Lower leg skin (tissue), 4 donors: Measurements from ENCODE around the gene CDC7. TPM values are rescaled to one million over a fixed set of nuclear protein-coding genes. Genes with fewer than 3 reads are reported as not detected.

ENCODE experiments used
- DNase-seq, 2 donors: peaks; one replicate each; pipeline ENCODE4 v3.0.0-alpha.2; 2019; ENCODE audit warnings: low spot score in 2 of 2
- H3K4me3 ChIP-seq: fragments of 200-600 bp; sonication (generic); 2 replicates; pipeline ENCODE4 v1.5.1; 2017; ENCODE audit warnings: mild to moderate bottlenecking, low read depth; ENCODE audit not compliant: poor library complexity, severe bottlenecking
- CTCF ChIP-seq, 3 donors: fragments of 450-650 bp; IDR thresholded peaks; one replicate each; pipeline ENCODE4 v1.5.1; 2016; ENCODE audit warnings: antibody characterized with exemption in 3 of 3, mild to moderate bottlenecking in 3 of 3, moderate library complexity in 2 of 3
- POLR2A ChIP-seq, 2 donors: fragments of 450-650 bp; IDR thresholded peaks; one replicate each; pipeline ENCODE4 v1.6.1; 2016 to 2017; ENCODE audit warnings: antibody characterized with exemption in 2 of 2, mild to moderate bottlenecking in 1 of 2, moderate library complexity in 1 of 2
- WGBS, 2 donors: methylation state at CpG; one replicate each; pipeline ENCODE4 v1.1.5; 2018; 5-methylcytosine and 5-hydroxymethylcytosine counted together
- intact Hi-C: fragments of 100-400 bp; cut with DNase I; formaldehyde crosslinking; loops from one replicate; pipeline ENCODE4 v1.15.0; 2023; ENCODE audit warnings: low total_unique reads
- total RNA-seq, 4 donors: library from RNA; depleted of rRNA; stranded (reverse); fragments of >200 nt; gene quantifications; one replicate each; pipeline ENCODE4 v1.1.0, GENCODE V29; 2016

CDC7 gene
- total RNA-seq, 4 donors from 2014 or later = 0.80 to 1.1 (median 1.1) TPM

- DNase-seq = peak in 1 of 2 donors; percentile 53
- intact Hi-C loops = loop anchor here (10.0 kb wide), 1 partner anchor 351 kb away; the partner anchor contains the start of gene TGFBR3
- no peak overlapping the region for H3K4me3 ChIP-seq
- TF ChIP-seq CTCF (IDR thresholded peaks at IDR 0.05) (no peak), POLR2A (IDR thresholded peaks at IDR 0.05) (no peak)
- 93 to 94% methylated on average over 4 of the region's 4 CpGs for WGBS, 2 donors
These were observed 32.8 kb downstream of the CDC7 start for GRCh38 chr1:91533361-91534024.

DNA sequence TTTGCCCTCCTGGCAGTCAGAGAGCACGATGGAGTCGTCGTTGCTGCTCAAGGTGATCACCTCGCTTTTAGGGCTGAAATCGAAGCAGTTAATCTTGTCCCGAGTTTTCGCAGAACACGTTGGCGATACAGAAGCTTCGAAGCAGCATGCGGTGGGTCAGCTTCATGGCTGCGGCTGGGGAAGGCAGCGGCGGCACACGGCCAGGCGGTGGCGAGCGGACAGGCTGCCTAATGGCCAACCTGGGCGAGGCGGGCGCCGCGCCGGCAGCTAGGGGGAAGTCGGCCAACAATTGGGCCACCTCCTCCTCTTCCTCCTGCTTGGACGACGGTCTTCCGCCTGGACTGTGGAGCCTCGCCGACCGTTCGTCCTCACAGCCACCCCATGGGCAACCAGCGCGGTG lies 34.8 kb downstream of the CDC7 start:
- TF ChIP-seq CTCF (IDR thresholded peaks at IDR 0.05) (no peak), POLR2A (IDR thresholded peaks at IDR 0.05) (no peak)
- peak in 1 of 2 donors; percentile 72 for DNase-seq
- intact Hi-C loops = loop anchor here (10.0 kb wide), 1 partner anchor 349 kb away; the partner anchor contains the start of gene TGFBR3
- WGBS, 2 donors = 94 to 97% methylated on average over 34 of the region's 34 CpGs
- no peak overlapping the region for H3K4me3 ChIP-seq

GRCh38 chr1:91537281-91537986 lies 36.8 kb downstream of the CDC7 start:
- DNase-seq = peak; percentile 64 to 85
- H3K4me3 ChIP-seq = no peak overlapping the region
- TF ChIP-seq POLR2A (IDR thresholded peaks at IDR 0.05) (no peak), CTCF (IDR thresholded peaks at IDR 0.05) (no peak)
- intact Hi-C loops = loop anchor here (10.0 kb wide), 1 partner anchor 347 kb away; the partner anchor contains the start of gene TGFBR3

DNA sequence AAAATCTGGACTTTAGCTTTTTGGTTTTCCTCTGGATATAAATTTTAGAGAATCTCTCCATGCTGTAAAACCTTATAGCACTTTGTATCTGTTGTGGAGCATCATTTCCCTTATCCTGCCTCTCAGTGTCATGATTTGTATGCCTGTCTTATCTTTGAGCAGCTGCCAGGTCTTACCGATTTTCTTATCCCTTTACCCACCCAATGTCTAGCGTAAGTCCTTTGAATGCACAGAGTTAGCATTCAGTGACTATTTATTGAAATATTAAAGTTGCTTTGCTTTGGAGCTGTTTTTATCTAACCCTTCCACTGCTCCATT lies 37.3 kb downstream of the CDC7 start:
- WGBS, 2 donors = 51 to 67% methylated on average over 2 of the region's 2 CpGs
- DNase-seq = no peak
- no peak overlapping the region for H3K4me3 ChIP-seq
- no peak for TF ChIP-seq CTCF (IDR thresholded peaks at IDR 0.05)
- TF ChIP-seq POLR2A (IDR thresholded peaks at IDR 0.05) = no peak
- intact Hi-C loops = loop anchor here (10.0 kb wide), 1 partner anchor 347 kb away; the partner anchor contains the start of gene TGFBR3

- DNase-seq = no peak
- TF ChIP-seq POLR2A (IDR thresholded peaks at IDR 0.05) = no peak
- no peak for TF ChIP-seq CTCF (IDR thresholded peaks at IDR 0.05)
- WGBS, 2 donors = 94 to 95% methylated on average over 1 of the region's 1 CpG
- H3K4me3 ChIP-seq = no peak overlapping the region
- intact Hi-C loops = no loop called here
These were observed 40.3 kb downstream of the CDC7 start for GRCh38 chr1:91540910-91541309.
